HEK293 (cell line): ENCODE measurements around the gene GNG12.

ENCODE experiments used
- GFI1B ChIP-seq: fragments of 450-650 bp; formaldehyde crosslinking; IDR thresholded peaks from 2 replicates; pipeline ENCODE4 v1.5.1; 2016; ENCODE audit warnings: missing biosample characterization, missing genetic modification characterization
- OVOL3 ChIP-seq: fragments of 450-650 bp; formaldehyde crosslinking; IDR thresholded peaks from 2 replicates; pipeline ENCODE4 v1.5.1; 2016; ENCODE audit warnings: missing biosample characterization, missing genetic modification characterization
- RBAK ChIP-seq: fragments of 450-650 bp; formaldehyde crosslinking; IDR thresholded peaks from 2 replicates; pipeline ENCODE4 v1.5.1; 2016; ENCODE audit warnings: missing biosample characterization, missing genetic modification characterization
- SP7 ChIP-seq: fragments of 450-650 bp; formaldehyde crosslinking; IDR thresholded peaks from 2 replicates; pipeline ENCODE4 v1.5.1; 2016; ENCODE audit warnings: missing biosample characterization, missing genetic modification characterization
- YY2 ChIP-seq: fragments of 450-650 bp; formaldehyde crosslinking; IDR thresholded peaks from 2 replicates; pipeline ENCODE4 v1.5.1; 2016; ENCODE audit warnings: missing biosample characterization, missing genetic modification characterization
- ZBTB21 ChIP-seq: fragments of 450-650 bp; formaldehyde crosslinking; IDR thresholded peaks from 2 replicates; pipeline ENCODE4 v1.5.1; 2017; ENCODE audit warnings: missing biosample characterization, missing genetic modification characterization
- ZFP37 ChIP-seq: fragments of 450-650 bp; formaldehyde crosslinking; IDR thresholded peaks from 2 replicates; pipeline ENCODE4 v1.5.1; 2016; ENCODE audit warnings: missing biosample characterization, missing genetic modification characterization
- ZFP69B ChIP-seq: fragments of 450-650 bp; formaldehyde crosslinking; IDR thresholded peaks from 2 replicates; pipeline ENCODE4 v1.5.1; 2016; ENCODE audit warnings: missing biosample characterization, missing genetic modification characterization
- ZNF138 ChIP-seq: fragments of 450-650 bp; formaldehyde crosslinking; IDR thresholded peaks from 2 replicates; pipeline ENCODE4 v1.5.1; 2016; ENCODE audit warnings: missing biosample characterization, missing genetic modification characterization, borderline replicate concordance
- ZNF146 ChIP-seq: fragments of 450-650 bp; formaldehyde crosslinking; IDR thresholded peaks from 2 replicates; pipeline ENCODE4 v1.5.1; 2016; ENCODE audit warnings: missing biosample characterization, missing genetic modification characterization
- ZNF174 ChIP-seq: fragments of 450-650 bp; formaldehyde crosslinking; IDR thresholded peaks from 2 replicates; pipeline ENCODE4 v1.5.0; 2017; ENCODE audit warnings: missing biosample characterization, mild to moderate bottlenecking, missing genetic modification characterization
- ZNF214 ChIP-seq: fragments of 450-650 bp; formaldehyde crosslinking; IDR thresholded peaks from 2 replicates; pipeline ENCODE4 v1.5.1; 2017; ENCODE audit warnings: missing biosample characterization, mild to moderate bottlenecking, missing genetic modification characterization, borderline replicate concordance
- ZNF426 ChIP-seq: fragments of 450-650 bp; formaldehyde crosslinking; IDR thresholded peaks from 2 replicates; pipeline ENCODE4 v1.5.1; 2017; ENCODE audit warnings: missing biosample characterization, missing genetic modification characterization, mild to moderate bottlenecking, inconsistent platforms, moderate library complexity
- ZNF585B ChIP-seq: fragments of 450-650 bp; formaldehyde crosslinking; IDR thresholded peaks from 2 replicates; pipeline ENCODE4 v1.5.1; 2016; ENCODE audit warnings: missing biosample characterization, missing genetic modification characterization
- ZNF658 ChIP-seq: fragments of 450-650 bp; formaldehyde crosslinking; IDR thresholded peaks from 2 replicates; pipeline ENCODE4; 2016; ENCODE audit warnings: missing biosample characterization, missing genetic modification characterization
- ZNF776 ChIP-seq: fragments of 450-650 bp; formaldehyde crosslinking; IDR thresholded peaks from 2 replicates; pipeline ENCODE4 v1.5.0; 2017; ENCODE audit warnings: missing biosample characterization, missing genetic modification characterization, borderline replicate concordance
- ZSCAN16 ChIP-seq: fragments of 450-650 bp; formaldehyde crosslinking; IDR thresholded peaks from 2 replicates; pipeline ENCODE4 v1.5.1; 2016; ENCODE audit warnings: missing biosample characterization, missing genetic modification characterization
- ZXDB ChIP-seq: fragments of 450-650 bp; formaldehyde crosslinking; IDR thresholded peaks from 2 replicates; pipeline ENCODE4 v1.5.1; 2016; ENCODE audit warnings: missing biosample characterization, missing genetic modification characterization
- TF ChIP-seq, protein P1 (sequence below): fragments of 450-650 bp; formaldehyde crosslinking; IDR thresholded peaks from 2 replicates; pipeline ENCODE4 v1.5.0; 2017; ENCODE audit warnings: missing biosample characterization, missing genetic modification characterization, borderline replicate concordance
- TF ChIP-seq, protein P2 (sequence below): fragments of 450-650 bp; formaldehyde crosslinking; IDR thresholded peaks from 2 replicates; pipeline ENCODE4 v1.5.1; 2016; ENCODE audit warnings: missing biosample characterization, missing genetic modification characterization, borderline replicate concordance
- TF ChIP-seq, protein P3 (sequence below): fragments of 450-650 bp; formaldehyde crosslinking; IDR thresholded peaks from 2 replicates; pipeline ENCODE4 v1.5.1; 2016; ENCODE audit warnings: missing biosample characterization, missing genetic modification characterization
- TF ChIP-seq, protein P4 (sequence below): fragments of 450-650 bp; formaldehyde crosslinking; IDR thresholded peaks from 2 replicates; pipeline ENCODE4 v1.5.1; 2017; ENCODE audit warnings: missing biosample characterization, missing genetic modification characterization
- TF ChIP-seq, protein P5 (sequence below): fragments of 450-650 bp; formaldehyde crosslinking; IDR thresholded peaks from 2 replicates; pipeline ENCODE4 v1.5.1; 2016; ENCODE audit warnings: missing biosample characterization, missing genetic modification characterization
- TF ChIP-seq, protein P6 (sequence below): fragments of 450-650 bp; formaldehyde crosslinking; IDR thresholded peaks from 2 replicates; pipeline ENCODE4 v1.5.1; 2016; ENCODE audit warnings: missing biosample characterization, missing genetic modification characterization
- TF ChIP-seq, protein P7 (sequence below): fragments of 450-650 bp; formaldehyde crosslinking; IDR thresholded peaks from 2 replicates; pipeline ENCODE4 v1.5.1; 2016; ENCODE audit warnings: missing biosample characterization, missing genetic modification characterization

GNG12 gene

DNA sequence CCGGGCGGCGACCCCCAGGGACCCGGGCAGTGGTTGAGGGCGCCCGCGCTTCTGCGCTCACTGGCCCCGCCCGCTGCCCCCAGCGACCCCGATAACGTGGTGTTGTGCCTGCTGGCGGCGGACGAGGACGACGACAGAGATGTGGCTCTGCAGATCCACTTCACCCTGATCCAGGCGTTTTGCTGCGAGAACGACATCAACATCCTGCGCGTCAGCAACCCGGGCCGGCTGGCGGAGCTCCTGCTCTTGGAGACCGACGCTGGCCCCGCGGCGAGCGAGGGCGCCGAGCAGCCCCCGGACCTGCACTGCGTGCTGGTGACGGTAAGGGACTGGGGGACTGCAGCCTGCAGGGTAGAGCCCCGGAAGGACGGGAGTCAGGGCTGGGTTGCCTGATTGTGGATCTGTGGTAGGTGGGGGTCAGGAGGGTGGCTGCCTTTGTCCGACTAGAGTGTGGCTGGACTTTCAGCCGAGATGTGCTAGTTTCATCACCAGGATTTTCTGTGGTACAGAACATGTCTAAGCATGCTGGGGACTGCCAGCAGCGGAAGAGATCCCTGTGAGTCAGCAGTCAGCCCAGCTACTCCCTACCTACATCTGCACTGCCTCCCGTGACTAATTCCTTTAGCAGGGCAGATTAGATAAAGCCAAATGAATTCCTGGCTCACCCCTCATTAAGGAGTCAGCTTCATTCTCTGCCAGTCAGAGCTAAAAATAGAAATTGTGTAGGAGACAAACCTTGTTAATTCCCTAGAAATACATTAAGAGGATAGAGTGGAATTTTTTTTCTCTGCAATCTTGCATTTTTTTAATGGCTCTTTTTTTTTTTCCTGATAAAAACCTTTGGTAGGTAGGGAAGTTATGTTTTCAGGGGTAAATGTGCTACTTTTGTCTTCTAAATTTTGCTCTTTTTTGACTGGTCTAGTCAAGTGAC is 146.7 kb downstream of the GNG12 start (continued):
- TF ChIP-seq, protein P1, sequence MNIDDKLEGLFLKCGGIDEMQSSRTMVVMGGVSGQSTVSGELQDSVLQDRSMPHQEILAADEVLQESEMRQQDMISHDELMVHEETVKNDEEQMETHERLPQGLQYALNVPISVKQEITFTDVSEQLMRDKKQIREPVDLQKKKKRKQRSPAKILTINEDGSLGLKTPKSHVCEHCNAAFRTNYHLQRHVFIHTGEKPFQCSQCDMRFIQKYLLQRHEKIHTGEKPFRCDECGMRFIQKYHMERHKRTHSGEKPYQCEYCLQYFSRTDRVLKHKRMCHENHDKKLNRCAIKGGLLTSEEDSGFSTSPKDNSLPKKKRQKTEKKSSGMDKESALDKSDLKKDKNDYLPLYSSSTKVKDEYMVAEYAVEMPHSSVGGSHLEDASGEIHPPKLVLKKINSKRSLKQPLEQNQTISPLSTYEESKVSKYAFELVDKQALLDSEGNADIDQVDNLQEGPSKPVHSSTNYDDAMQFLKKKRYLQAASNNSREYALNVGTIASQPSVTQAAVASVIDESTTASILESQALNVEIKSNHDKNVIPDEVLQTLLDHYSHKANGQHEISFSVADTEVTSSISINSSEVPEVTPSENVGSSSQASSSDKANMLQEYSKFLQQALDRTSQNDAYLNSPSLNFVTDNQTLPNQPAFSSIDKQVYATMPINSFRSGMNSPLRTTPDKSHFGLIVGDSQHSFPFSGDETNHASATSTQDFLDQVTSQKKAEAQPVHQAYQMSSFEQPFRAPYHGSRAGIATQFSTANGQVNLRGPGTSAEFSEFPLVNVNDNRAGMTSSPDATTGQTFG (tag by site-specific recombination): no peak
- TF ChIP-seq ZNF214 (tag by site-specific recombination) (no peak), ZFP37 (tag by site-specific recombination) (peak; percentile 94; the same call in 1 of the 2 replicates), RBAK (no peak), YY2 (tag by site-specific recombination) (no peak), GFI1B (tag by site-specific recombination) (no peak; the same call in 1 of the 2 replicates), ZNF426 (tag by site-specific recombination) (no peak), ZXDB (tag by site-specific recombination) (peak; percentile 97), OVOL3 (tag by site-specific recombination) (peak; percentile 75; the same call in 1 of the 2 replicates), ZBTB21 (tag by site-specific recombination) (peak; percentile 87), ZNF658 (tag by site-specific recombination) (no peak), ZNF174 (tag by site-specific recombination) (no peak), ZFP69B (peak; percentile 65), ZNF776 (tag by site-specific recombination) (no peak), ZSCAN16 (tag by site-specific recombination) (no peak), SP7 (tag by site-specific recombination) (peak; percentile 99), ZNF138 (tag by site-specific recombination) (no peak), ZNF585B (tag by site-specific recombination) (no peak), ZNF146 (tag by site-specific recombination) (peak; percentile 43)
- TF ChIP-seq, protein P2, sequence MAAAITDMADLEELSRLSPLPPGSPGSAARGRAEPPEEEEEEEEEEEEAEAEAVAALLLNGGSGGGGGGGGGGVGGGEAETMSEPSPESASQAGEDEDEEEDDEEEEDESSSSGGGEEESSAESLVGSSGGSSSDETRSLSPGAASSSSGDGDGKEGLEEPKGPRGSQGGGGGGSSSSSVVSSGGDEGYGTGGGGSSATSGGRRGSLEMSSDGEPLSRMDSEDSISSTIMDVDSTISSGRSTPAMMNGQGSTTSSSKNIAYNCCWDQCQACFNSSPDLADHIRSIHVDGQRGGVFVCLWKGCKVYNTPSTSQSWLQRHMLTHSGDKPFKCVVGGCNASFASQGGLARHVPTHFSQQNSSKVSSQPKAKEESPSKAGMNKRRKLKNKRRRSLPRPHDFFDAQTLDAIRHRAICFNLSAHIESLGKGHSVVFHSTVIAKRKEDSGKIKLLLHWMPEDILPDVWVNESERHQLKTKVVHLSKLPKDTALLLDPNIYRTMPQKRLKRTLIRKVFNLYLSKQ (tag by site-specific recombination): no peak
- TF ChIP-seq, protein P3, sequence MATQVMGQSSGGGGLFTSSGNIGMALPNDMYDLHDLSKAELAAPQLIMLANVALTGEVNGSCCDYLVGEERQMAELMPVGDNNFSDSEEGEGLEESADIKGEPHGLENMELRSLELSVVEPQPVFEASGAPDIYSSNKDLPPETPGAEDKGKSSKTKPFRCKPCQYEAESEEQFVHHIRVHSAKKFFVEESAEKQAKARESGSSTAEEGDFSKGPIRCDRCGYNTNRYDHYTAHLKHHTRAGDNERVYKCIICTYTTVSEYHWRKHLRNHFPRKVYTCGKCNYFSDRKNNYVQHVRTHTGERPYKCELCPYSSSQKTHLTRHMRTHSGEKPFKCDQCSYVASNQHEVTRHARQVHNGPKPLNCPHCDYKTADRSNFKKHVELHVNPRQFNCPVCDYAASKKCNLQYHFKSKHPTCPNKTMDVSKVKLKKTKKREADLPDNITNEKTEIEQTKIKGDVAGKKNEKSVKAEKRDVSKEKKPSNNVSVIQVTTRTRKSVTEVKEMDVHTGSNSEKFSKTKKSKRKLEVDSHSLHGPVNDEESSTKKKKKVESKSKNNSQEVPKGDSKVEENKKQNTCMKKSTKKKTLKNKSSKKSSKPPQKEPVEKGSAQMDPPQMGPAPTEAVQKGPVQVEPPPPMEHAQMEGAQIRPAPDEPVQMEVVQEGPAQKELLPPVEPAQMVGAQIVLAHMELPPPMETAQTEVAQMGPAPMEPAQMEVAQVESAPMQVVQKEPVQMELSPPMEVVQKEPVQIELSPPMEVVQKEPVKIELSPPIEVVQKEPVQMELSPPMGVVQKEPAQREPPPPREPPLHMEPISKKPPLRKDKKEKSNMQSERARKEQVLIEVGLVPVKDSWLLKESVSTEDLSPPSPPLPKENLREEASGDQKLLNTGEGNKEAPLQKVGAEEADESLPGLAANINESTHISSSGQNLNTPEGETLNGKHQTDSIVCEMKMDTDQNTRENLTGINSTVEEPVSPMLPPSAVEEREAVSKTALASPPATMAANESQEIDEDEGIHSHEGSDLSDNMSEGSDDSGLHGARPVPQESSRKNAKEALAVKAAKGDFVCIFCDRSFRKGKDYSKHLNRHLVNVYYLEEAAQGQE (tag by site-specific recombination): peak; percentile 40; the same call in 1 of the 2 replicates
- TF ChIP-seq, protein P4, sequence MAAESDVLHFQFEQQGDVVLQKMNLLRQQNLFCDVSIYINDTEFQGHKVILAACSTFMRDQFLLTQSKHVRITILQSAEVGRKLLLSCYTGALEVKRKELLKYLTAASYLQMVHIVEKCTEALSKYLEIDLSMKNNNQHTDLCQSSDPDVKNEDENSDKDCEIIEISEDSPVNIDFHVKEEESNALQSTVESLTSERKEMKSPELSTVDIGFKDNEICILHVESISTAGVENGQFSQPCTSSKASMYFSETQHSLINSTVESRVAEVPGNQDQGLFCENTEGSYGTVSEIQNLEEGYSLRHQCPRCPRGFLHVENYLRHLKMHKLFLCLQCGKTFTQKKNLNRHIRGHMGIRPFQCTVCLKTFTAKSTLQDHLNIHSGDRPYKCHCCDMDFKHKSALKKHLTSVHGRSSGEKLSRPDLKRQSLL (tag by site-specific recombination): no peak
- TF ChIP-seq, protein P5, sequence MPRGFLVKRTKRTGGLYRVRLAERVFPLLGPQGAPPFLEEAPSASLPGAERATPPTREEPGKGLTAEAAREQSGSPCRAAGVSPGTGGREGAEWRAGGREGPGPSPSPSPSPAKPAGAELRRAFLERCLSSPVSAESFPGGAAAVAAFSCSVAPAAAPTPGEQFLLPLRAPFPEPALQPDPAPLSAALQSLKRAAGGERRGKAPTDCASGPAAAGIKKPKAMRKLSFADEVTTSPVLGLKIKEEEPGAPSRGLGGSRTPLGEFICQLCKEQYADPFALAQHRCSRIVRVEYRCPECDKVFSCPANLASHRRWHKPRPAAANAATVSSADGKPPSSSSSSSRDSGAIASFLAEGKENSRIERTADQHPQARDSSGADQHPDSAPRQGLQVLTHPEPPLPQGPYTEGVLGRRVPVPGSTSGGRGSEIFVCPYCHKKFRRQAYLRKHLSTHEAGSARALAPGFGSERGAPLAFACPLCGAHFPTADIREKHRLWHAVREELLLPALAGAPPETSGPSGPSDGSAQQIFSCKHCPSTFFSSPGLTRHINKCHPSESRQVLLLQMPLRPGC (tag by site-specific recombination): peak; percentile 97
- TF ChIP-seq, protein P6, sequence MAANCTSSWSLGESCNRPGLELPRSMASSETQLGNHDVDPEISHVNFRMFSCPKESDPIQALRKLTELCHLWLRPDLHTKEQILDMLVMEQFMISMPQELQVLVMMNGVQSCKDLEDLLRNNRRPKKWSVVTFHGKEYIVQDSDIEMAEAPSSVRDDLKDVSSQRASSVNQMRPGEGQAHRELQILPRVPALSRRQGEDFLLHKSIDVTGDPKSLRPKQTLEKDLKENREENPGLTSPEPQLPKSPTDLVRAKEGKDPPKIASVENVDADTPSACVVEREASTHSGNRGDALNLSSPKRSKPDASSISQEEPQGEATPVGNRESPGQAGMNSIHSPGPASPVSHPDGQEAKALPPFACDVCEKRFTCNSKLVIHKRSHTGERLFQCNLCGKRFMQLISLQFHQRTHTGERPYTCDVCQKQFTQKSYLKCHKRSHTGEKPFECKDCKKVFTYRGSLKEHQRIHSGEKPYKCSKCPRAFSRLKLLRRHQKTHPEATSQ: 0 out of 2 replicates have a peak, but pooled peaks have one; percentile 49
- TF ChIP-seq, protein P7, sequence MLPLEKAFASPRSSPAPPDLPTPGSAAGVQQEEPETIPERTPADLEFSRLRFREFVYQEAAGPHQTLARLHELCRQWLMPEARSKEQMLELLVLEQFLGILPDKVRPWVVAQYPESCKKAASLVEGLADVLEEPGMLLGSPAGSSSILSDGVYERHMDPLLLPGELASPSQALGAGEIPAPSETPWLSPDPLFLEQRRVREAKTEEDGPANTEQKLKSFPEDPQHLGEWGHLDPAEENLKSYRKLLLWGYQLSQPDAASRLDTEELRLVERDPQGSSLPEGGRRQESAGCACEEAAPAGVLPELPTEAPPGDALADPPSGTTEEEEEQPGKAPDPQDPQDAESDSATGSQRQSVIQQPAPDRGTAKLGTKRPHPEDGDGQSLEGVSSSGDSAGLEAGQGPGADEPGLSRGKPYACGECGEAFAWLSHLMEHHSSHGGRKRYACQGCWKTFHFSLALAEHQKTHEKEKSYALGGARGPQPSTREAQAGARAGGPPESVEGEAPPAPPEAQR (tag by site-specific recombination): 0 out of 2 replicates have a peak, but pooled peaks have one; percentile 17
